Measurements from ENCODE around the gene APBA1.

GRCh38 chr9:69428017-69428785, 244.0 kb downstream of the APBA1 start:
- TF ChIP-seq CTCF (IDR thresholded peaks at IDR 0.05 in 8 of 11, conservative IDR thresholded peaks at IDR 0.05 in 3 of 11) (no peak), POLR2AphosphoS5 (IDR thresholded peaks at IDR 0.05) (no peak)

Measured in spleen (tissue), 7 donors.